Natural killer cell (primary cell): ENCODE data around the gene IGF1. TPM values are rescaled to one million over a fixed set of nuclear protein-coding genes. Genes with fewer than 3 reads are reported as not detected.

Source experiments
- ATAC-seq, 3 donors: fragments of 150-1000 bp in 2 of 3; fragments of 200-7000 bp in 1 of 3; cut with Tn5 transposase; 1 replicate in 1 of 3; 2 replicates in 2 of 3; pipeline ENCODE4 v1.10.0; 2021; ENCODE audit warnings: mild to moderate bottlenecking in 2 of 3, moderate library complexity in 2 of 3
- DNase-seq, 2 donors: peaks; one replicate each; pipeline versions ENCODE4 v3.0.0 to v3.0.0-alpha.2; 2013 to 2021; ENCODE audit warnings: mixed read lengths in 1 of 2
- H3K27ac ChIP-seq: one replicate; pipeline ENCODE4 v1.5.1; 2013; ENCODE audit warnings: mild to moderate bottlenecking, low read length
- H3K27me3 ChIP-seq: one replicate; pipeline ENCODE4 v1.6.1; 2013; ENCODE audit warnings: low read length; ENCODE audit not compliant: control insufficient read depth, insufficient read depth
- H3K36me3 ChIP-seq: one replicate; pipeline ENCODE4 v1.6.1; 2013; ENCODE audit warnings: low read length; ENCODE audit not compliant: control insufficient read depth, insufficient read depth
- H3K4me1 ChIP-seq: one replicate; pipeline ENCODE4 v1.6.1; 2013; ENCODE audit warnings: low read length; ENCODE audit not compliant: control insufficient read depth, insufficient read depth
- H3K4me3 ChIP-seq: one replicate; pipeline ENCODE4 v1.5.1; 2013; ENCODE audit warnings: low read length
- H3K9me3 ChIP-seq: one replicate; pipeline ENCODE4 v1.6.1; 2013; ENCODE audit warnings: low read length; ENCODE audit not compliant: control insufficient read depth, insufficient read depth
- H3K27ac Mint-ChIP-seq, 2 donors: one replicate each; pipeline ENCODE4 v1.8.0; 2022; ENCODE audit warnings: mild to moderate bottlenecking in 2 of 2, mixed read lengths in 2 of 2, moderate library complexity in 1 of 2
- H3K27me3 Mint-ChIP-seq, 2 donors: one replicate each; pipeline ENCODE4 v1.8.0; 2022; ENCODE audit warnings: low read depth in 2 of 2, mixed read lengths in 2 of 2
- H3K36me3 Mint-ChIP-seq: one replicate; pipeline ENCODE4 v1.8.0; 2022; ENCODE audit warnings: mixed read lengths
- H3K4me1 Mint-ChIP-seq, 2 donors: one replicate each; pipeline ENCODE4 v1.8.0; 2022; ENCODE audit warnings: mixed read lengths in 2 of 2
- H3K4me3 Mint-ChIP-seq: one replicate; pipeline ENCODE4 v1.8.0; 2022; ENCODE audit warnings: mild to moderate bottlenecking, moderate library complexity, mixed read lengths
- H3K9me3 Mint-ChIP-seq, 2 donors: one replicate each; pipeline ENCODE4 v1.8.0; 2022; ENCODE audit warnings: mixed read lengths in 2 of 2
- CTCF ChIP-seq: fragments of 200-600 bp; IDR thresholded peaks from one replicate; pipeline ENCODE4 v1.8.0; 2022; ENCODE audit warnings: antibody characterized with exemption
- WGBS: methylation state at CpG from one replicate; pipeline ENCODE4 v1.1.7; 2013; ENCODE audit warnings: missing lambda C conversion rate; ENCODE audit not compliant: insufficient coverage; 5-methylcytosine and 5-hydroxymethylcytosine counted together
- intact Hi-C: fragments of 100-400 bp; cut with micrococcal nuclease; formaldehyde crosslinking; loops from one replicate; pipeline ENCODE4 v1.14.2; 2022
- total RNA-seq, 4 donors: library from RNA; stranded (reverse); fragments of 120-200 nt in 1 of 4; gene quantifications; one replicate each; pipeline versions ENCODE4 v1.2.3 to v1.2.4, GENCODE V29; 2013 to 2022

Gene IGF1
- total RNA-seq, 3 donors from 2014 or later (not counting 1 experiment from before 2014, with no cell fraction given), result 0.48 TPM; not detected in 2

- no peaks in the 10 kb centered on the region for H3K4me1 ChIP-seq
- H3K9me3 ChIP-seq, result no peaks in the 10 kb centered on the region
- no peak overlapping the region for H3K4me3 Mint-ChIP-seq
- no peak for TF ChIP-seq CTCF
- H3K27ac Mint-ChIP-seq, result no peak overlapping the region
- ATAC-seq, result no peak
- H3K27me3 Mint-ChIP-seq, result peaks cover 24 to 60% of the 10 kb centered on the region in 2 donors
- H3K27ac ChIP-seq, result no peak overlapping the region
- no peaks in the 10 kb centered on the region for H3K36me3 Mint-ChIP-seq
- DNase-seq, result no peak
- WGBS, result 69% methylated on average over 3 of the region's 3 CpGs
- no peaks in the 10 kb centered on the region for H3K4me1 Mint-ChIP-seq
- no peak overlapping the region for H3K4me3 ChIP-seq
- intact Hi-C loops, result no loop called here
- H3K27me3 ChIP-seq, result no peaks in the 10 kb centered on the region
- H3K9me3 Mint-ChIP-seq, result no peaks in the 10 kb centered on the region
- no peaks in the 10 kb centered on the region for H3K36me3 ChIP-seq
Measured at GRCh38 chr12:102470945-102471344, 9.4 kb downstream of the IGF1 start.

DNA sequence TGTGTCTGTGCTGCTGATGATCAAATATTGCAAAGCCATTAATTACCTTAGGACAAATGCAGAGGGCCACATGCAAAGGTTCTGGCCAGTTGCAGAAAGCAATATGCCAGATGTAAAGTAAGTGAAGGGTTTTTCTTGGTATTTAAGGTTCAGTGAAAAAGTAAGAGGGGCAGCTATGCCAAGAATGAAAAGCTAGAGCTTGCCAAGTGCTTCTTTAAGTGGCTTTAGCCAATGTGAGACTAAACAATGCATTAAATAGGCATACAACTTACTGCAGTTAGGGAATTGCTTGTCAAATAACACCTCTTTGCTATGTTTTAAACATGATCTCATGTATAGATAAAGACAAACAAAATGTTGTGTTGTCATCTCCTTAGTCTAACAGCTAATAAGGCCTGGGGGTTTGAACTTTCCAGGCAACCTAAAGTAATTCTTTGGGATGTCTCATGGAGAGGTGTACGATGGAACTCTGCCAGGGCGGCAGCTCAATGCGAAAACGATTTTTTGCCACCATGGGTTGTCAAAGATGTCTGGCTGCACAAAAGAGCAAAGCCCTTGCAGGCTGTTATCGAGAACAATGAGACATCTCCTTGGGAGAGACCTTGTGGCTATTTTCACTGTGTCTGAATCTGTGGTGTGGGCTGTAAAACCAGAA, 12.0 kb downstream of the IGF1 start:
- Histone ChIP-seq H3K36me3 (no peaks in the 10 kb centered on the region), H3K4me3 (no peak overlapping the region), H3K4me1 (no peaks in the 10 kb centered on the region), H3K27me3 (no peaks in the 10 kb centered on the region), H3K27ac (no peak overlapping the region), H3K9me3 (no peaks in the 10 kb centered on the region)
- no peak overlapping the region for H3K4me3 Mint-ChIP-seq
- no peak for DNase-seq
- H3K36me3 Mint-ChIP-seq, result no peaks in the 10 kb centered on the region
- WGBS, result 91% methylated on average over 5 of the region's 5 CpGs
- H3K9me3 Mint-ChIP-seq, result no peaks in the 10 kb centered on the region
- no peaks in the 10 kb centered on the region for H3K4me1 Mint-ChIP-seq
- H3K27ac Mint-ChIP-seq, result no peak overlapping the region
- intact Hi-C loops, result no loop called here
- no peak for TF ChIP-seq CTCF
- ATAC-seq, result no peak
- H3K27me3 Mint-ChIP-seq, result peaks cover 13 to 45% of the 10 kb centered on the region in 2 donors

GRCh38 chr12:102465762-102466560, 14.4 kb downstream of the IGF1 start:
- peaks cover 6 to 30% of the 10 kb centered on the region in 2 donors for H3K27me3 Mint-ChIP-seq
- no peak for TF ChIP-seq CTCF

More at GRCh38 chr12:102465762-102466560, 14.4 kb downstream of the IGF1 start:
- Mint-ChIP-seq H3K27ac (no peak overlapping the region), H3K36me3 (no peaks in the 10 kb centered on the region), H3K4me3 (no peak overlapping the region), H3K4me1 (no peaks in the 10 kb centered on the region), H3K9me3 (no peaks in the 10 kb centered on the region)
- no peak for ATAC-seq
- Histone ChIP-seq H3K4me3 (no peak overlapping the region), H3K27ac (no peak overlapping the region), H3K27me3 (no peaks in the 10 kb centered on the region), H3K36me3 (no peaks in the 10 kb centered on the region), H3K9me3 (no peaks in the 10 kb centered on the region), H3K4me1 (no peaks in the 10 kb centered on the region)
- intact Hi-C loops, result no loop called here
- DNase-seq, result no peak
- 72% methylated on average over 8 of the region's 9 CpGs for WGBS
